ENCODE measurements around the gene FYB2.

DNA sequence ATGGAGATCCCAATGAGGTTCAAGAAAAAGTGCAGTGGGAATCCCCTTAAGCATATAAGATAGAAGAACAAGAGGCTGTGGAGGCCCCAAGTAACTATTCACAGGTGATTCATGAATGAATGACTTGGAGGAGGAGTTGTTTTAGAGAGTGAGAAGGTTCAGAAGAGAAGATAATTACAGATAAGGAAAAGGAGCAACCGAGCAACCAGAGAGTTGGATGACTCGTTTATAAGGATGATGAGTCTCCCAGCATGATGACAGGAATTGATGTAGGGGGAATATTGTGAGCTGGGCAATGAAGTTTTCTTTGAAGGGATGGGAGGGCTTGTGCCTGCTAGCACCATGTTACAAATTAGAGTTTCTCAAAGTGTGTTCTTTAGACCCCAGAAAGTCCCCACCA is 45.2 kb upstream of the FYB2 start:
- TF ChIP-seq, protein P1, sequence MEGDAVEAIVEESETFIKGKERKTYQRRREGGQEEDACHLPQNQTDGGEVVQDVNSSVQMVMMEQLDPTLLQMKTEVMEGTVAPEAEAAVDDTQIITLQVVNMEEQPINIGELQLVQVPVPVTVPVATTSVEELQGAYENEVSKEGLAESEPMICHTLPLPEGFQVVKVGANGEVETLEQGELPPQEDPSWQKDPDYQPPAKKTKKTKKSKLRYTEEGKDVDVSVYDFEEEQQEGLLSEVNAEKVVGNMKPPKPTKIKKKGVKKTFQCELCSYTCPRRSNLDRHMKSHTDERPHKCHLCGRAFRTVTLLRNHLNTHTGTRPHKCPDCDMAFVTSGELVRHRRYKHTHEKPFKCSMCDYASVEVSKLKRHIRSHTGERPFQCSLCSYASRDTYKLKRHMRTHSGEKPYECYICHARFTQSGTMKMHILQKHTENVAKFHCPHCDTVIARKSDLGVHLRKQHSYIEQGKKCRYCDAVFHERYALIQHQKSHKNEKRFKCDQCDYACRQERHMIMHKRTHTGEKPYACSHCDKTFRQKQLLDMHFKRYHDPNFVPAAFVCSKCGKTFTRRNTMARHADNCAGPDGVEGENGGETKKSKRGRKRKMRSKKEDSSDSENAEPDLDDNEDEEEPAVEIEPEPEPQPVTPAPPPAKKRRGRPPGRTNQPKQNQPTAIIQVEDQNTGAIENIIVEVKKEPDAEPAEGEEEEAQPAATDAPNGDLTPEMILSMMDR (IDR thresholded peaks at IDR 0.05), result no peak
- TF ChIP-seq POLR2AphosphoS5 (IDR thresholded peaks at IDR 0.05), result no peak
- TF ChIP-seq POLR2A (IDR thresholded peaks at IDR 0.05), result no peak
- no peak for TF ChIP-seq EP300 (IDR thresholded peaks at IDR 0.05)
